Measurements from ENCODE around the gene IZUMO1.
A peak's percentile ranks its signal among the peaks of the same experiment; 100 is the strongest.
"Not testable (repeated sequence)": the region's sequence is repeated elsewhere in the genome, so short reads cannot be mapped to it uniquely, and the experiment has no call there.

Gene IZUMO1

DNA sequence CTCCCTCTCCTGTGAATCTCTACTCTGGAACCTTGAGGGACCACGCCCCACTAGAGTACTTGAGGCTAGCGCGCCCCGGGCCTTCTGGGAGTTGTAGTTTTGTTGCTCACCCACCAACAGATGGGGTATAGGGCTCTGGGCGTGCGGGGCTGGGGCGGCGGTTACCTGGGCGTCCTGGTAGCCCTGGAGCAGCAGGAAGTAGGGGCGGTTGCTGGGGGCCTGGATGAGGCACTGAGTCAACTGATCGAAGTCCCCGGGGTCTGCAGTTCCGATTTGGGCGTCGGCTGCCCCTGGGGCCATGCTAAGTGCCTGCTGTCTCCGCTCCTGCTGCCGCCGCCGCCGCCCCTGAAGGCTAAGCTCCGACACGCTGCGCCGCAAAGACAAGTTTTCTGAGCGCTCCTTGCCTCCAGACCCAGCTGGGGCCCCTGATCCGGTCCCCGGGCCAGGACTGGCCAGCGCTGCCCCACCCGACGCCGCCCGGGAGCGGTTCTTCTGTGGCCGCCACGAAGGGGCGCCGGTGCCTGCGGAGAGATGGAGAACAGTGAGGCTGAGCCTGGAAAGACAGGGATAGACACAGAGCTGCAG, 11.6 kb downstream of the IZUMO1 start:
- peak; percentile 73 for DNase-seq

DNA sequence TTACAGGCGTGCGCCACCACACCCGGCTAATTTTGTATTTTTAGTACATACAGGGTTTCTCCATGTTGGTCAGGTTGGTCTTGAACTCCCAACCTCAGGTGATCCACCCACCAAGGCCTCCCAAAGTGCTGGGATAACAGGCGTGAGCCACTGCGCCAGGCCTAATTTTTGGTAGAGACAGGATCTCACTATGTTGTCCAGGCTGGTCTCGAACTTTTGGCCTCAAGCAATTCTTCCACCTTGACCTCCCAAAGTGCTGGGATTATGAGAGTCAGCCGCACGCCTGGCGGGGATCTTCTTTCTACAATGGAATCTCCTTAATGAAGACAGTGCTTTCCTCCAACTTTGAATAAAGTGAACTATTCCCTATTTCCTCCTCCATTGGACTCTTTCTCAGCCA, 12.1 kb downstream of the IZUMO1 start:
- DNase-seq: no peak

DNA sequence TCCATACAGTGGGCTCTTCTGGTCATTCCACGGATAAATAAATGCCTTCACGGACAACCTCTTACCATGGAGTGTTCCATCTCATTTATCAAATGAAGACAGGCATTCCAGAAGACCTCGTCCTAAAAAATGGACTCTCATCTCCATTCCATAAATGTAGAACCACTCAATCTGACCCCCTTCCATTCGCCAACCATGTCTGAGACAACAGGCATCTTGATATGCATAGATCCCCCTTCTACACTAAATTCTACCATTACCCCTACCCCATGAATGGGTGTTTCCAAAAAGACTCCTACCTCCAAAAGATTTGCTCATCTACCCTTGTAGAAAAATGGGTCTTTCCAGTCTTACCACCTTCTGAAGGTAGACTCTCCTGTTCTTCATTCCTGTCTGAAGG, 15.3 kb downstream of the IZUMO1 start:
- no peak for DNase-seq

DNA sequence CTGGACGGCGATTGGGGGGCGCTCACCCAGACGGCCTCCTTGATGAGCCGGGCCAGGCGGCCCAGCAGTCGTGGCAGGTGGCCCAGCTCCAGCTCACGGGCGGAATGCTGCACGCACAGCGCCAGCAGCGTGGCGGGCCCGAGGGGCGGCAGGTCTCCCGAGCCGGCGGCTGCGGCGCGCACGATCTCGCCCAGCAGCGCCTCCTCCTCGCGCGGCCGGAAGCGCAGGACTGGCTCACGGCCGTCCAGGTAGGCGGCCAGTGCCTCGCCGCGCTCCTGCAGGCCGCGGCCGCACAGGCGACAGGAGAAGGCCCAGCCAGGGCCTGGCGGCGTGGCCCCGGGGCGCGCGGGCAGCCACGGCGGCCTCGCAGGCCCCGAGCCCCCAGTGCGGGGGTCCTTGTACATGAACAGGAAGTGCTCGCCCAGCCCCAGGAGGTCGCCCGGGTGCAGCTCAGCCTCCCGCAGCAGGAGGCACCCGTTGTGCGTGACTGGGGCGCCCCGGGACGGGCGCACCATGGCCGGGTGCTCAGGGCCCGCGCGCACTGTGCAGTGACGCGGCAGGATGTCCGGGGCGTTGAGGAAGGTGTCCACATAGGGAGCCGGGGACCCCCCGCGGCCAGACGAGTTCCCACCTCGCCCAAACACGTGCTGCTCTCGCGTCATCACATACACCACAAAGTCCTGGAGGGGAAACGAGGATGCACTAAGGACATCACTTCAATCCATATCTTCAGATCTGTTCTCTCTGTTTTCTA, 17.6 kb downstream of the IZUMO1 start:
- no peak for DNase-seq

DNA sequence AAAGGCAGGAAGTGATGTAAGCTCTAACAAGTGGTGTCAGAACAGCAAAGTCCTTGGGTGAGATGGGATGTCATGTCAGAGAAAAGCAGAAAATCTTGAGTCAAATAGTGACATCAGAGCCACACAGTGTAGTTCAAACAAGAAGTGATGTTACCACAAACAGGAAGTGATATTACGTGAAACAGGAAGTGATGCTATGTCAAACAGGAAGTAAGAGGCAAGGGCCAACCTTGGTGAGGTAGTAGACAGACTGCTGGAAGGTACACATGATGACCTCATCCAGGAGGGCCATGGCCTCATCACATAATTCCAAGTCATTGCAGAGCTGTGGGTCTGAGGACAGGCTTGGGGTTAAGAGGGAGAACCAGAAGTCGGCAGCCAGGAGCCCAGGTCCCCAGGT, 20.2 kb downstream of the IZUMO1 start:
- no peak for DNase-seq

DNA sequence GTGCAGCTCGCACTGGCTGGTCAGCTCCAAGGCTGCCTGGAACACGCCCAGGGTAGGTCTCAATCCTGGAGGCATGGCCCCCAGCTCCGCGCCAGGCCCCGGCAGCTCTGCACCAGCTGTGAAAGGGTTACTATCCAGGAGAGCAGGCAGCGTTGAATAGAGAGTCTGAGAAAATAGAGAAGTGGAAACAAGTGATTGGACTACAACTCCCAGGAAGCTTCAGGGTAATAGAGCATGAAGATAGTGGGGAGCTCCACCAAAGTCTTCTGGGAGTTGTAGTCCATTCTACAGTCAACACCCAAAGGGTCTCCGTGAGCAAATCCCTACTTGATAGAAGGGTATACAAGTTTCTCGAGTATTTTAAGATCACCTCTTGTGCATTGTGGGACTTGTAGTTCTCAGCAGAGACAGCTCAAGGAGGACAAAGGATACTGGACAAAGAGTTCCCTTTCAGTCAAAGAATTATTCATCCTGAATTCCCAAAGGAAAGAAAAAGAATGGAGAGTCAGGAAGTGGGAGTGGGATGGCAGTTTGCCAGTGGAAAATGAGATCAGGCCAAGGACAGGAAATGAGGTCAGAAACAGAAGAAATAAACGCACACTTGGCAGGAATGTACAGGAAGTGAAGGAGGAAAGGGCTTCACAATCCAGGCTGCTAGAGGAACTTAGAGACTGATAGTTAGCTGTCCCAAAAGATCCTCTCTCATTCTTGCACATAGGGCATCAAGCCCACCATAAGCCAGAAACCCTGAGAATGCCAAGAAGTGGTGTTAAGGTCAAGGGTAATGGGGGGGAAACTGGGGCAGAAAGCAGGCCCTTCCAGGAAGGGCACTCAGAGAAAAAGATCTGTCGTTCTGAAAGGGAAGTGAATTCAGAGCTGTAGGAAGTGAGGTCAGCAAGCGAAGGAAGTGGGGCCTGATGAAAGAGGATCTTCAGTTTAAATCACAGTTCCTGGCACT, 21.6 kb downstream of the IZUMO1 start:
- DNase-seq: peak; percentile 23

DNA sequence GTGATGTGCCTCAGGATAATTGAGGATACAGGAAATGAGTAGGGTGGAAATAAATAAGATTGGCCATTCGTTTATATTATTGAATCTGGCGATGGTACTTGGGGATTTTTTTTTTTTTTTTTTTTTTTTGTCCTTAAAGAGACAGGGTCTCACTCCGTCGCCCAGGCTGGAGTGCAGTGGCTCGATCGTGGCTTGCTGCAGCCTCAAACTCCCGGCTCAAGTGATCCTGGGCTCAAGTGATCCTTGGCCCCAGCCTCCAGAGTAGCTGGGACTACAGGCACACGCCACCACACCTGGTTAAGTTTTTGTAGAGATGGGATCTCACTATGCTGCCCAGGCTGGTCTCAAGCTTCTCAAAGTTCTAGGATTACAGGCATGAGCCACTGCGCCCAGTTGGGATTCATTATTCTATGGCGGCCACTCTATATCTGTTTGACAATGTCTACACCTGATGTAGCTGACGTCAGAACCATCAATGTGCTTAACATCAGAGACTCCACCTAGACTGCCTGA, 24.5 kb downstream of the IZUMO1 start:
- no peak for DNase-seq

DNA sequence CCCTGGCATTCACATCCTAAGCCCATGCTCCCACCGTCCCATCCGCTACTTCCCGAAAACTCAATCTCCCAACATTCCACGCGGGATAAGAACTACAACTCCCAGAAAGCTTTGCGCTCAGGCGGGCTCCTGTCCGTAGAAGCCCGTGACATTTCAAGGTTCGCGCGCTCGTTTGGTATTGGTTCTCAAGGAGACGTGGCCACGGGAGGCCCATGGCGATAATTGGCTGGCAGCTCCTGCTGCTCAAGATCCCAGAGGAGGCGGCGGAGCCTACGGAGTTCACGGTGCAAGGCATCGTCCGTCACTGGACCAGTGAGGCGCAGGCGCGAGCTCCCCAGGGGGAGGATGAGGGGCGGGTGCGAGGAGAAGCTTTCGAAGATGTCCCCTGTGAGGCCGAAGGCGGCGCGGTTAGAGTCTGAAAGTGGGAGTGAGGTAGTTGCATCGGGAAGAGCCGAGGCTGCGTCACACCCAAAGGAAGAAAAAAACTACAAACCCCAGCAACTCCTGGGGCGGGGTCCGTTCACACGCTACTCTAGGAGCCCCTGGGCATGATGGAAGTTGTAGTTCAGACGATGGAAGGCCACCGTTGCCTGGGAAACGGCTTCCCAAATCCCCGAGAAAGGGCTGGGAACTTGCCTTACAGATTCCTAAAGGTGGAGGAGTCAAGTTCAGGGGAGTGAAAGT, 26.0 kb downstream of the IZUMO1 start:
- peak; percentile 97 for DNase-seq

DNA sequence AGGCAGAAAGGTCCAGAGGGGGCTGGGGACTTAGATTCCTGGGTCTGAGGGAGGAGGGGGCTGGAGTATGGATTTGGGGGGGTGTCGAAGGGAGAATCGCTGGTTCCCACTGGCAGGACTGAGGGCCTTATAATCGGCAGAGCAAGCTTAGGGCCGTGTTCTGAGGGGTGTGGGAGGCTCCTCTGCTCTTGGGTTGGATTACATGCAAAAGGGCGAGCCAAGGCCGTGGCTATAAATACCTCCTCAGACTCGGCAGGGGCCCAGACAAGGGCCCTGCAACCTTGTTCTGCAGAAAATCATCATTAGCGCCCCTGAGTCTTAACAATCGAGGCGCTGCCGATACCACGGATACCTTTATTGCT, 26.5 kb downstream of the IZUMO1 start:
- DNase-seq: no peak

DNA sequence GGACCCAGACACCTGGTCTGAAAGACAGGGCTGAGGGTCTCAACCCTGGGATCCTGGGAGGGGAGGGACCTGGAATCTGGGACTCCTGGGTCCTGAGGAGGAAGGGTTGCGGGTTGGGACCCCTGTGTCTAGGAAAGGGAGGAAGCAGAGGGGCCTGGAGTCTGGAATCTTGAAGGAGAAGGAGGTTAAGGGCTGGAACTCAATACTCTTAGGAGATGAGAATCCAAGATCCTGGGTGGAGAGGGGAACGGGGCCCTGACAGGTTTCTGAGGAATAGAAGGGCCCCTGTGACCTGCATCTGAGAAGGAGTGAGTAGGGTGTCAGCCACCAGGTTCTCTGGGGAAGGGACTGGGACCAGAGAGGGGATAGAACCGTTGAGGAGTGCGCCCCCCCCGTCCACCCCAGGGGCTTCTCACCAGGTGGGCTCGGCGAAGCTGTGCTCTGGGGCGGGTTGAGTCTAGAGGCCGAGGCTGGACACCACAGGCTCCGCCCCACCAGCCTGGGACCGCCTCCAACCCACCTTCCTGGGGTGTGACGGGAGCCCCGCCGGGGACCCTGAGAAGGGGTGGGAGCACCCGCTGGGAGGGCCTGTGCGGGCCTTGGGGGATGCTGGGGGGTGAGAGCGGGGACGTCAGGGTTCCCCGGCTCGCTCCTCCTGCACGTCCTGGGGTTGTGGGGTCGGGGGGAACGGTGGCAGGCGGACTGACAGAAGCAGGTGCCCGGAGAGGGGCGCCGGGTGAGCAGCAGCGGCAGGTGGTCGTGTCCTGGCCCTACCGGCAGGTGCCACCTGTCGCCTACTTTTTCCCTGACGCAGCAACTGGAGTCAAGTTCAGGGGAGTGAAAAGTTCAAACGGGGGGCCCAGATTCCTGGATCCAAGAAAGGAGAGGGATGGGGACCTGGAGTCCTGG, 27.2 kb downstream of the IZUMO1 start, which contains the start of gene MAMSTR:
Gene MAMSTR (minus strand): TSS at position 463 of the 909 bp plus-strand sequence. CDS start 694 bp downstream, outside the sequence.
- no peak for DNase-seq

DNA sequence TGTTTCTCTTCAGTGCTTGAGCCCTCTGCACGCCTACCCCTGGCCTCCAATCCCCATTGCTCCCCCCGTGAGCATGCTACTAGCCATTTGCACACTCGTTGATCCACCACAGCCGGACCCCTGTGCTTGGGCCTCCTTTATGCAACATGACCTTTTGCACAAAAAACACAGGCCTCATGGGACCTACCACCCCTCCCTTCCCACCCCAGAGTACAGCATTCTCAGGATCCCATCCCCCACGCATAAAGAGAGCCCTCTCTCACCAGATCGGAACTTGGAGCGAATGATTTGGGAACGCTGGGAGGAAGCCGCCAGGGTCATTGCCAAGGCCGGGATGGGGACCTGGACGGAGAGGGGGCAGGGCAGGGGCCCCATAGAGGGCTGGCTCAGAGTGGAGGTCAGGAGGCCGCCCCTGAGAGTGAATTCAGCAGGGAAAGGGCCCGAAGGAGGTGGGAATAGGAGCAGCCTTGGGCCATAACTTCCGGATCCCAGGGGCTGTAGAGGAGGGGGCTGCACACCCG, 27.9 kb downstream of the IZUMO1 start:
- no peak for DNase-seq

DNA sequence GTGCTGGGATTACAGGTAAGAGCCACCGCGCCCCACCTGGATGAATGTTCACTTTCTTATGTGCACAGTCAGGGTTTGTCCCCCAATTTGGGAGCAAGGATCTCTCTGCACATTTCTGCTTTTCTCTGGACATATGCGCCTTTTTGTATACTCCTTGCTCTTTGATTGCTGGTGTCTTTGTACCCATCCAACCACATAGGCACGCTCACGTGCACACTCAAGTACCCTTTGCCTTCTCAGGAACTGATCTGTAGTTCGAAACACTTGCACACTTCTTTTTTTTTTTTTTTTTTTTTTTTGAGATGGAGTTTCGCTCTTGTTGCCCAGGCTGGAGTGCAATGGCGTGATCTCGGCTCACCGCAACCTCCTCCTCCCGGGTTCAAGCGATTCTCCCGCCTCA, 28.6 kb downstream of the IZUMO1 start:
- DNase-seq: not testable (repeated sequence)

DNA sequence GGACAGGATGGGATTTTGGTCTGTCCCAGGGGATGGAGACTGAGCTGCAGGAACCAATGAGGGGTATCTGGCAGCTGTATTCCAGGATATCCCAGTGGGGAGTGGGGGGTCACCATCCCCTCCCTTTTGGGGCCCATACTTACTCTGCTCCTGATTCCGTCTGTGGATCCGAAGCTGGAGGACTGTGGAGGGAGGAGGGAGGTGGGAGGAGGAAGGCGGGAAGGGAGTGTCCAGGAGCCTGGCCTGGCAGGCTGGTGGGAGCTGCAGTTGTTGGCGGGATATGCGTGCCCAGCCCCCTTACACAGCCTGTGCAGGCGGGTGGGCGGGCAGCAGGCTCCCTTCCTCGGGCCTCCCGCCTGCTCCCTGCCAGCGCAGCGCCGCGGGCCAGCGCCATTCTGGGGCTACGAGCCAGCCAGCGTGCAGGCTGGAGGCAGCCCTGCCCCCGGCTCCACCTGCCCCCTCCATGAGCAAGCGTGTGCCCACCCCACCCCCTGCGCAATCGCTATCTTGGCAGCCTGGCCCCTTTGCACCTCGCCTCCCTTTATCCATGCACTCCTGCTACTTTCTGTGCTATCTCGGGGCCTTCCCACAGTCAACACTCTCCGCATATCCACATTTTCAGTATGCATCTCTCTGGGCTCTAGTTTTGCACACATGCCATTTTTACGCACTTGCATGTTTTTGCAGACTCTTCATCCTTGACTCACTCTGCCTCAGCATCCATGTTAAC, 30.0 kb downstream of the IZUMO1 start:
- peak; percentile 32 for DNase-seq

DNA sequence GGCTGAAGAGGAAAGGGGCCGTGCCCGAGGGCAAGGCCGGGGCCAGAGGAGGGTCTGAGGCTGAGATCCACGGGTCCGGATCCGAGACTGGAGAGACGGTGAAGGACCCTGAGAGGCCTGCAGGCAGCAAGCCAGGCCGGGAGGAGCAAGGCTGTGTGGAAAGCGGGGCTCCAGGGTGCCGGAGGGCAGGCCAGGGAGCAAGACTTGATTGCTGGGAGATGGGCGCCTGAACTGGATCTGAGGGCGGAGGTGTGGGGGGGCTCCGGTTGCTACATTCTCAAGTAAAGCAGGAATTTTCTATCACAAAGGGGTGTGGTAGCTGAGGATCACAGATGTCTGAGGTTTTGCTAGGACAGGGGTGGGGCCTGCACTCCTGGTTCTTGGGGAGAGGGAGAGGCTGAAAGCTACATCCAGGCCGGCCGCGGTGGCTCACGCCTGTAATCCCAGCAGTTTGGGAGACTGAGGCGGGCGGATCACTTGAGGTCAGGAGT, 31.0 kb downstream of the IZUMO1 start:
- DNase-seq: no peak

DNA sequence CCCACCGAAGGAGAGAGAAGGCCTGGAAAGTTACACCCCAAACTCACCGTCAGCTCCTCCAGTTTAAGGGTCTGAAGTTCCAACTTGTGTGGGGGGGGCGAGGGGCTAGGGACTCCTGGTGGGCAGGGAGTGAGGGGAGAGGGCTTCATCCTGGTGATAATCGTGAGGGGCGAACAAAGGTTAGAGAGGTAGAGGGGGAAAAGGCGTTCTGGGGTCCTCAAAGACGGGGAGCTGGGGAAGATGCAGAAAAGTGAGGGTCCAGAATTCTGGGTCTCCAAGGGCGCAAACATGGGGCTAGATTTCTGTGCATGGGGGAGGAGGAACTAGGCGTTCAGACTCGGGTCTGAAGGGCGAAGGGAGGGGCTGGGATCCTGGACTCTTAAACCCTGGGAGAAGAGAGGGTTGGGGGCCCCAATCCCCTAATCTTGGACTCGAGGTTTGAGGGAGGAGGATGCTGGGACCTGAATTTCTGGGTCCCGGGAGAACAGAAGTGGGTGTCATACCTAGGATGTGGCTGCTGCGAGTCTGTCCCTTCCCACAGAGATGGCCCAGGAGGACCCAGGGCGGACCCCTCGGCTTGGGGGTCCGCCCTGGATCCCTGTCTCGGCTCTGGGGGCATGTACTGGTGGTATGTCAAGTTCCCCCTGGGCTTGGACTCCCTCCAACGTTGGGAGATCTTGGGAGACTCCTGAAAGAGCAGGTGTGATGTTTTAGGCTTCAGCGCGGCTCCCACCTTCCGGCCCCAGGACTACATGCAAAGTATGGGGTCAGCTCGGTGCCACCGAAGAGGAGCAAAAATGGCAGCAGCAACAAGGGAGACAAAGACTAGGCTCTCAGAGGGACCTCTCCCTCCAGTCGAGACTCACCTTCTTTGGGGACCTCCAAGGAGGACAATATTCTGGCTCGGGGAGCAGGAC, 31.7 kb downstream of the IZUMO1 start:
- no peak for DNase-seq

DNA sequence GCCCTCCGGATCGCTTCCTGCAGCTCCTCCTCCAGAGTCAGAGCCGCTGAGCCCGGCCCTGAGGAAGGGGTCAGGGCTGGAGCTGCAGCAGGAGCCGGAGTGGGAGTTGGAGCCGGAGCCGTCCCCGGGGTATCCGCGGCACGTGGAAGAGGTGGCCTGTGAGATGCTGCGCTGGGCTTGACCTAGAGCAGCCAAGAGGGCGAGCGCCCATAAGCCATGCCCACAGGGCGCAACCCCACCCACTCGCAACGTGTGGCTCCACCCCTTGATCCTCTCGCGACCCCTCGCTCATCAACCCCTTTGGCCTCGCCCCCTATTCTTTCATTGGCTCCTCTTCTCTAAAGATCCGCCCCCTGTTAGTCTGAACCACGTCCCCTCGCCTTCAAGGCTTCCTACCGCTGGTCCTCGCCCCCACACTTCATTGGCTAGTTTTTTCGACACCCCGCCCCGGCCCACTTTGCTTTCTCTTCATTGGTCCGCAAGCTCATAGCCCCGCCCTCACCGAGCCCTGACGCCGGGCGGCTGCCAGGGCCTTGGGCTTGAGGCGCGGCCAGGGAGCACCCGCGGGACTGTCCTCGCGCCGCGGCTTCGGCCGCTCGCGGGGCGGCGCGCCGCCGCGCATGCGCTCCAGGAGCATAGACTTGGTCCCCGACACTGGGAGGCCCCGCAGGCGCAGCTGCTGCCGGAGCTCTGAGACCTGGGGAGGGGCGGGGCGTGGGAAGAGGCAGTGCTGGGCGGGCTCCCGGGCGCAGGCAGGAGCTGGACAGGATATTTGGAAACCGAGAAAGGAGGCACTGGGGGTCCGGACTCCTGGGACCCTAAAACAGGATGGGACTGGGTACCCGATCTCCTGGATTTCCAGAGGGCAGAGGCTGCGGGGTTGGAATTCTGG, 32.6 kb downstream of the IZUMO1 start:
- peak; percentile 98 for DNase-seq

DNA sequence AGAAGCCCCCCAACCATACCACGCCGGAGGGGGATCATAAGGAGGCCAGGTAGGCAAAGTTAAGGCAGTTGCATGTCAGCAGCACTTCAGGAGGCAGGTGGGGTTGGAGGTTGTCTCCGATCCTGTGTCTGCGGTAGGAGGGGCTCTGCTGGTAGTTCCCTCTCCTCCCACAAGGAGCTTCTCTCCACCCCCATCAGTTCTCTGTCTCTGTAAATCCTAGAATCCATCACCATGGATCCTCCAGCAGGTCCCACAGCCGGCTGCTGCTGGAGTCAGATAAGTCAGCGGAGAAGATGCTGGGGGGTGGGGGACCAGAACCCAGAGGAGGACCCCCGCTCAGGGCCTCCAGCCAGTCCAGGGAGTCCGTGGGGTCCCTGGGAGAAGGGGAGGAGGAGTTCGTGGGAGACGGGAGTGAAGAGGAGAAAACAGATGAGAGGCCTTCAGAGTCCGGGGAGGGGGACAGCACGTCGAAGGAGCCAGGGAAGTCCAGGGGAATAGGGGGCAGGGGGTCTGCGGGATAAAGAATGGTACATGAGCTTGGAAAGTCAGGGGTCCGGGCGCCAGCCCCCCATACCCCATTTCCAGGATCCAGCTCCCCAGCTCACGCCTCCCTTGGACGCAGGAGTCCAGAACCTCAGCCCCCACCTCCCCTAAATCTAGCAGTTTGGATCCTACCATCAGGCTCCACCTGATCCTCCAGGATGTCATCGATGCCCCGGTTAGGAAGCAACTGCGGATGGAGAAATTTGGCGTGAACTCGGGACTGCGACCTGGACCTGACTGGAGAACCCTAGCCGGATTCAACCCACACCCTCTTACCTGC, 33.5 kb downstream of the IZUMO1 start:
- peak; percentile 35 for DNase-seq
